ENCODE measurements around the gene NPAS3. TPM values are rescaled to one million over a fixed set of nuclear protein-coding genes. Genes with fewer than 3 reads are reported as not detected.

NPAS3 gene
- total RNA-seq, 1 donor from 2014 or later = 3.6 TPM

DNA sequence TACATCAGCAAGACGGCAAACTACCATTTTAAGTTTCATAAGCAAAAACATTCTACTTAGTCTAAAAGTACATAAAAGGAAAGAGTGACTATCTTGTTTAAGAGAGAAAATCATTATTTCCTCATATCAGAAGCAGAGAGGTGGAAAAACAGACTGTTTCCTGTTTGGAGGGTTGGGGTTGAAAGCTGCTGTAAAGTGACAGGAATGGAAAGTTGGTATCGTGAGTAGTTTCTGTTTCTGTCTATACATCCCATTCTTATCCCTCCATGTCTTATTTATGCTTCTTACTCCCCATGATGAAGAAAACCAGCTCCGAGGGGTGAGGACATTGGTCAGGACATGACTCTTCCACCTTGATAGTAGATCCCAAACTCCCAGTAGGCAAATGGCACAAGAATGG is 795.7 kb downstream of the NPAS3 start:
- DNase-seq (ENCODE audit: low spot score) = no peak

DNA sequence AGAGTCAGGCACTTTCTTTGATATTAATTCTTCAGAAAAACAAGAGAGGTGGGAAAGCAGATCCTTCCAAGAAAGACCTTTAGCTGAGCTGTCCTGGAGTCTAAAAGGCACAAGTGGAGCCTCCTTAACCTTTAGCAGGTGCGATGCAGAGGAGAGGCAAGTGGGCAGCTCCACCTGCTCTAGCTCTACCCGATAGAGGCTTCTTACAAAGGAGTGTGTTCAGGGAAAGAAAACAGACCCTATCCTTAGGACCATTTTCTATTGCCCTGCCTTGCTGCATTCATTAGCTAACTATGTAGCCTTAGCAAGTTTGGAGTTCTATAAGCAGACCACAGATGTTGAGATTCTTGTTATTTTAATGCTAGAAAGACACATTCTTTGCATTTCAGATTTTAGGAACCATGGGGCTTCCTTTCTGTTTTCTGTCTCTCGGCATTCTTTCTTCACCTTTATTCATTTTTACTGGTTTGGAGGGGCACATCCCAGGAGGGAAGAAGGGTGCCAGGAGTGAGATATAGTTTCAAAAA is 797.7 kb downstream of the NPAS3 start:
- DNase-seq (ENCODE audit: low spot score) = no peak

DNA sequence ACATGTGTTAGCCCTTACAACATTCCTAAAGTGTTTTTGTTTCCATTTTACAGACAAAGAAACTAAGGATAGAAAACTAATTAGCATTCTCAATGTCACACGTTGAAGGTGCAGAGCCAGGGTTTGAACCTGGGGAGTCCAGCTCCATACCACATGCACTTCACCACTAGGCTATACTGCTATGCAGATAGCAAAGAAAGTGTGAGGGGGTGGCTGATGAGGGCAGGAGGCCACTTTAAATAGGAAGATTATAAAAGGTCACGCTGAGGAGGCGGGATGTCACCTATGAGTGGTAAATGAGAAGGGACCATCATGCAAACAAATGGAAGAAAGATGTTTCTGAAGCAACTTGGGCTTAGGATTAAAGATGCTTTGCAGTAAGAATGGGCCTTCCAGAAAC is 798.3 kb downstream of the NPAS3 start:
- no peak for DNase-seq (ENCODE audit: low spot score)

DNA sequence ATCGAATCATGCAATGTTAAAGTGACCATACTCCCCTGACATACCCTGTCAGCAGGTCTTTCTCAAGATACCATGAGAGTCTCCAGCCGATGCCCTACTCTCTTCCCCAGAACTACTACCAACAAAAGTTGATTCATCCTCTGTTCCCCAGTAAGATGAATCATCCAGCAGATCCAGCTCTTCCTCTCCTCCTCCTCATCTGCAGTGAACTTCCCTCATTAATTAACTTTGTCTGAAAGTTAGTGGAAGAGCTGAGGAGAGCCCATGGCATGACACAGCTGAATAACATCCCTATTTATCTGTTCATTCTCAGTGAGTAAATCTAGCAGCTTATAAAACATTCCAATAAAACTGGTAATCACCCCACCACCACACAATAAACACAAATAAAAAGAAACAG is 798.8 kb downstream of the NPAS3 start:
- DNase-seq (ENCODE audit: low spot score) = no peak

DNA sequence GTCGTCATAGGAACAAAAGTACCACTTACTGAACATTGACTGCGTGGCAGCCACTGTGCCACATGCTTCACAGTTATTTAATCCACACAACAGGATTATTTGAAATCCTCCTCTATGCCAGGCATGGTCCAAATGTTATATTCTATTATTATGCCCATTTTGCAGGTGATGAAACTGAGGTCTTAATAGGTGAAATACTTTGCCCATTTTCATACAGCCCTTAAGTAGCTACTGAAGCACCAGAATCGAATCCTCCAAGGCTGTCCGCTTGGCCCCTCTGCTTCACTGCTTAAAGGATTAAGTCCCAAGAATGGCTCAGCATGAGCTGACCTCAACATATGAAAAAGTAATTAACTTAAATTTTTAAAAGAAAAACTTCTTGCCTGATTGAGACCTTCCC is 799.4 kb downstream of the NPAS3 start:
- no peak for DNase-seq (ENCODE audit: low spot score)

DNA sequence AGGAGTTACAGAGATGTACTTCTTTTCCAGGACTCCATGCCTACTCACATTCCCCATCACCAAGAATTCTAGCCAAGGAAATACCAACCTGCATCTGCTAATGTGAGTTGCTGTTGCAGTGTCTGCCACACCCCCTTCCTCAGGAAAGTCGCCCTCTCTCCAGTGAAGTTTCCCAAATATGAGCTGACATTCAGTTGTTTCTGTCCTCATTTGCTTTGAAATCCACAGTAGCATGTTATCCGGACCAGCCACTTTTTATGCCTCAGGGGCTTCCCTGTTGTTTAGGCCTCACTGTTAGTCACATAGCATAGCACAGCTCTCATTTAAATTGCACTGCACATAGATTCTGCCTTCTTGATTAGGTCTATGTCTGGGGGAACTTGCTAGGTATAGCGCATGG is 799.8 kb downstream of the NPAS3 start:
- DNase-seq (ENCODE audit: low spot score) = no peak

DNA sequence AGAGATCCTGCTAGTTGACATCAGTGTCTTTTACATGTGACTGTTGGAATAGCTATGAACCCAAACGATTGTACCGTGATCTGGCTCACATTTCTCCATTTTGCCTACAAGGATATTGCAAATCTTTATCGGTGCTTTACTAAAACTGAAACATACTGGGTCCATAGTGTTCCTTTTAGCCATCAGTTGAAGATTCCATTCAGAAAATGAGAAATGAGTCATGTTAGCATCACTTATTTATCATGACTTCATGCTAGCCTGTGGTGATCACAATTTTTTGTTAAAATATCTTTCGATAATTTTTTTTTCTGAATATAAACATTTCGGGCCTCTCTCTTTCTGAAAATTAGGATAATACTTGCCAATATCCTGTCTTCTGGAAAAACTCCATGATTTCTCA is 801.9 kb downstream of the NPAS3 start:
- DNase-seq (ENCODE audit: low spot score) = no peak

DNA sequence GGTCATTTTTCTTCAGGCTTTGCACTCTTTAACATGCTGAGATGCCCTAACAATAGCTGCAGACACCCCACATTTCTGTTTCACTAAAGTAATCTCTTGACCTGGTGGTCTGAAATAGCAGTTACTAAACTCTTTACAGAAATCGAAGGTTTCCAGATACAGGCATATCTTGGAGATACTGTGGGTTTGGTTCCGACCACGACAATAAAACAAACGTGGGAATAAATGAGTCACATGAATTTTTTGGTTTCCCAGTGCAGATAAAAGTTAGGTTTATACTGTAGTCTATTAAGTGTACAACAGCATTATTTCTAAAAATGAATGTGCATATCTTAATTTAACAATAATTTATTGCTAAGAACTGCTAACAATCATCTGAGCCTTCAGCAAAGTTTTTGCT is 803.5 kb downstream of the NPAS3 start:
- DNase-seq (ENCODE audit: low spot score) = no peak

DNA sequence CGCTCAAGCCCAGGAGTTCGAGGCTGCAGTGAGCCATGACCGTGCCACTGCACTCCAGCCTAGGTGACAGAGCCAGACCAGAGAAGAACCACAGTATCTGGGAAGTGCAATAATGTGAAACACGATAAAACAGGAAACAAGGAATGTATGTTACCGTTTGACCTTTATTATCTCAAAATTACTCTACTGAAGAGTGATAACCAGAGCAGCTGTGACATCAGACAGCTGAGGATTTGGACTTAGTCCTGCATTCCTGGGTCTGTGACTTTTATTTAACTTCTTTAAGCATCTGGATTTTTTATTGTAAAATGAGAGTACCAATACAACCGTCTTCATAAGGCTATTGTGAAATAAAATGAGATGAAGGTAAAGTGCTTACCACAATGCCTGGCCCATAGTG is 806.5 kb downstream of the NPAS3 start:
- DNase-seq (ENCODE audit: low spot score) = no peak

DNA sequence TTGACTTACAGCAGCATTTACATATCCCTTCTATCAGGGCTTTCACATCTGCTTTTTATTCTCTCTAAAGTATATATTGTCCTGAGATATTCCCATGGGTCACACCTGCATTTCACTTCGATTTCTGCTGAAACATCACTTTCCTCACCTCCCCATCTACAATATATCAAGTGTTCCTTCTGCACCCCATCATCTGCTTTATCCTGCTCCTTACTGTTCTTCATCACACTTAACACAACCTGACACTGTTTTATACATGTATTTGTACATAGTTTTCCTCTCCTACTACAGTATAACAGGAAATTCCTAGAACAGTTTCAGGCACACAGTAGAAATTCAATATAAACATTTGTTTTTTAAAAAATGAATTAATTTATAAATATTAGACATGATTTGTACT is 809.1 kb downstream of the NPAS3 start:
- no peak for DNase-seq (ENCODE audit: low spot score)

DNA sequence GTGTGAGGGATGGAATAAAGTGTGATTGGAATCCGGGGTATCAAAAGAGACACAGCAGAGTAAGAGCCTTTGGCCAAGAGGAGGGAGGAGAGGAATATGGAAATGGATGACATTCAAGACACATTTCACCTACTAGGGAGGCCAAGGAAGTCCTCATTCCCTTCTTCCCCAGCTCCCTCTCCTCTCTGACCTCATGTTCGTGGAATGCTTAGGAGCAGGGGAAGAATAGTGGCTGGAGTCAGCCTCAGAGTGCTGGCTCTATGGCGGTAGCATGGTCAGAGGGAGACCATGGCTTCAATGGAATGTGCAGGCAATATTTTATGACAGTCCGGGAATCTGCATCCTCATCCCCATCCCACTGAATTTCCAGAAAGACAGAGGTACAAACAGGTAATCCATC is 815.6 kb downstream of the NPAS3 start:
- no peak for DNase-seq (ENCODE audit: low spot score)

DNA sequence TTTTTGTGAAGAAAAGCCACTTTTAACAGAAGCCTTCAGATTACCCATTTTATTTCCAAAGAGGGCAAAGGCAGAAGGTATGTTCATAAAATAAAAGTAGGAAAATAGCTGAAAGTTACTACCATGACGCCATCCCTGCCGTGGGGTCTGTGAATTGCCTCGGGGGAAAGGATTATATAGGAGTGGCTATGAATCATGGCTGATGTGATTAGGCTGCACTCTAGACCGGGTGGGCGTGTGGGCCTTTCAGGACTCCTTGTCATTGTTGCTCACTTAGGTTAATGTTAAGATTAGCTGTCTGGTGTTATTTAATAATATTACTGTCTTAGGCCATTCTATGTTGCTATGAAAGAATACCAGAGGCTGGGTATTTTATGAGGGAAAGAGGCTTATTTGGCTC is 816.7 kb downstream of the NPAS3 start:
- no peak for DNase-seq (ENCODE audit: low spot score)

DNA sequence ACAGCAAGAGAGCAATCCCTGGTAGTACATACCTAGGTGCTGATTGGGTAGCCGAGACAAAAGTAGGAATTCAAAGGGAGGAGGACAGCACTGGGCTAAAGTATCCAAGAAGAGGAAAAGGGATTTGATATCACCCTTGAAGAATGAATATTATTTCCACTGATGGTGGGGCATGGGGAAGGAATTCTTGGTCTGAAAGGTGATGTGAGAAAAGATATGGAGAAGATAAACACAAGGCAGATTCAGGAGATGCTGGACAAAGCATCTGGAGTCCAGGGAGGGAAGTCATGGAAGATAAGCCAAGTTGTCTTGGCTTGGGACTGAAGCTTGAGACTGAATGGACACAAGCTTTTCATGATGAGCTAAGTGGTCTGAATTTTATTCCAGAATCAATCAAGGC is 818.2 kb downstream of the NPAS3 start:
- DNase-seq (ENCODE audit: low spot score) = no peak

DNA sequence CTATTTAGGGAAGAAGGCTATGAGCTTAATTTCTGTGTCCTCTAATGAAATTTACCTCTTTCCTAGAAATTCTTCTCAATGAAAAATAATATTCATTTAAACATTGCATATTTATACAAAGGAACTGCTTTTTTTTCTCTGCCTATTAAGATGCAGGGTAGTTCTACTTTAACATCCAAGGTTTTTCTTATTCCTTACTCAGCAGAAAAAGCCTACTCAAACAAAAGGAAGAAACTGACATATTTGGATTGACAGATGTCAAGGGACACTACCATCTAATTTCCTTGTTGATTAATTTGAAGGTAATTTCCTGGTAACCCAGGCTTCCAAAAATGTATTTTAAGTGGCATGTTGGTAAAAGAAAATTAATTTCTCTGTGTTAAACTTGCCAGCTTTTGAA is 819.9 kb downstream of the NPAS3 start:
- no peak for DNase-seq (ENCODE audit: low spot score)

DNA sequence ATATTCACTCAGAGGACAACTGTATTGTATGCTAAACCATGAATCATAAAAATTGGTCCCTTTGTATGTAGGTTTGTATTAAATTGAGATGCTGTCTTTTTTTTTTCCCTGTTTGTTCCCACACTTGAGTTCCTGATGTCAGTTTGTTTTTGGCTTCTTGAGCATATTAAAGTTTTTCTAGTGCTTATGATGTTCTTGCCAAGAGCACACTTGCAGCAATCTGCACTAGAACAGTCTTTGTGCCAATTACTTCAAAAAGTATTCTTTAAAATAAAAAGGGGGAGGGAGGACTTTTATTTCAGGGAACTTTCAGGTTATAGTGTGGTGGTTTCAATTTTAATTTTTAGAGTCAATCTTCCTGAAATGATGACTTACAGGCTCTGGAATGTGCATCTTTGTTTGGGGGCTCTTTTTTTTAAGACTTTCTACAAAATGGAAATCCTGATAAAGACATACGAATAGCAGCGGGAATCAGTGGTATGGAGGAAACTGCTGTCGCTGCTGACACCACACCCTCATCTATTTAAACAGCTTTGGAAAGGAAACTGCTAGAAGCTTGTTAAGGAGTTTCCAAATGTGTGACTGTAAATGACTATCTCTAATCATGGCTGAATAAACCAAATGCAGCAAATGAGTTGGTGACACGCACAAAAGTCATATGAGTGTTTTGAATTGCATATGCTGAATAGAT is 823.6 kb downstream of the NPAS3 start:
- no peak for DNase-seq (ENCODE audit: low spot score)

DNA sequence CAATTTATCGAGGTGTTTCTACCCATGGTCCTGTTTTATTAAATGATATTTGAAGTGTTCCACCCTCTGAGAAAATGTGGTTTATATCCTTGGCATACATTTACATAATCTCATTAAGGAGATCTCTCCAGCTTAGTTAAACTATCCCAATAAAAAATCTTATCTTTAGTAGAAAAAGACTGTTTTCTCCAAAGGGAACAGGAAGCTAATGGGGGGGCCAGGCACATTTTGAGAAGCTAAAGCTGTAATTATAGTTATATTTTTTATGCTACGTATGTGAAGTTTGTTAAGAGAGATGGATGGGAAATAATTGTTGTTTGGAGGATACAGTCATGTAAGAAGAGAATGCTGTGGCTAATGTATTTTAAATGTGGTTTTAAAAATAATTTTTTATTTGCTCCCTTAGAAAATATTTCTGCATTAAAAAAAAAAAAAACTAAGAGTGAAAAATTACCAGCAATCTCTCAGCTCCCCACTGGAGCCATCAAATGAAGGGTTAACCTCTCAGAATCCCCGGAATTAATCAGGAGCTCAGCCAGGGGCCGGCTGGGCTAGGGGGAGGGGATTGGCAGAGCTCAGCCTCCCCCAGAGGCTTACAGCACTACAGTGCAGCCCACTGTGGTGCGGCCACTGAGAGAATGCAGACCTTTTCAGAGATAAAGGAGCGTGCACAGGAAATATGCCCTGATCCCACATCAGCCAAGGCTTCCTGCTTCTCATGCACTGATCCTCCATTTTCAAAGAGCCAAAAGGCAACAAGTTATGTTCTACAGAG is 826.4 kb downstream of the NPAS3 start:
- DNase-seq (ENCODE audit: low spot score) = no peak

DNA sequence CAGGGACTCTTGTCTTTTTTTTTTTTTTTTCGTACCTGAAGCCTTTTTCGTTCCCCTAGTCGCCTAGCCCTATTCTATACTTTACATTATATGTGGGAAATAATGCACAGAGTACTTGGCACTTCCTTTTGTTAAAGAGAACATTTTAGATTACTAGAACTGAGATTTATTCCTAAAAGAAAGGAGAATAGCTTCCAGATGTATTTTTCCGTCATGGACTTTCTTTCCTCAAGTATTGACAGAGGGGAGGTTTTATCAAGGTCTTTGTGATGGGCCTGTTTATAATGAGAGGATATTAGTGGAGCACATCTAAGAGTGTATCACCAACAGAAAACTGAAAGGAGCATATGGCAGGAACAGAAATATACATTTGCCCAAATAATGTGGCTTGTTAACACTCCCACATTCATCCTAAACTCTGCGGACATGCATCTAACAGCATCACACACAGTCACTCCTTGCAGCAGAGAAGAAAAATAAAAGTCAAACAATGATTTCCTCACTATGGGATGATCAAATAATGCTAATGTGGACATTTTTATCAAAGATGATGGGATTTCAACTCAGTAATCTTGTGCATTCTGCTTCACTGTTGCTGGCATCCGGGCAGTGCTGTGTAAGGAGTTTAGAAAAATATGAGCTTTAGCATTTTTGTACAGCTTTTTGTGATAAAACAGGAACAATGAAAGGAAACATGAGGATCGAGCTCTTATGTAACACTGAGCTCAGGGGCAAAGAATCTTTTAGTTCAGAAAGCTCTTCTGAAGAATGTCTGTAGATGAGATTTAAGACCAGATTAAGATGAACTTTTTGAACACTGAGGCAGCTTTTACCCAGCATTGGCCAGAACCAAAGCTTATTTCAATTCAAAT is 829.1 kb downstream of the NPAS3 start:
- no peak for DNase-seq (ENCODE audit: low spot score)

DNA sequence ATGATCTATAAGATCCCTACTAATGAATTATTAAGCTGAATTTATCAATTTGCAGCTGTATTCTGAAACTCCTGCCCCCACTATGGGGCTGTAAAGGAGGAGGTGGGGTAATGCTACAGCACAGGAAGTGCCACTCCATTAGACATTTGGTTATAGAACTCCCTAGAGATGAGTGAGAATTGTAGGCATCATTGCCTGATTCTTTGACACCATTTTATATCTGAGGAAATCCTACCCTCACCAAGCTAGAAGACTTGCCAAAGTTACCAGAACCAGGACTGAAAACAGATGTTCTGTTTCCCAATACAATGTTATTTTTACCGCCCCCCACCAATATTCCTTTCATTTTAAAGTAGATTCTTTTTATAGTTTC is 829.8 kb downstream of the NPAS3 start:
- no peak for DNase-seq (ENCODE audit: low spot score)

DNA sequence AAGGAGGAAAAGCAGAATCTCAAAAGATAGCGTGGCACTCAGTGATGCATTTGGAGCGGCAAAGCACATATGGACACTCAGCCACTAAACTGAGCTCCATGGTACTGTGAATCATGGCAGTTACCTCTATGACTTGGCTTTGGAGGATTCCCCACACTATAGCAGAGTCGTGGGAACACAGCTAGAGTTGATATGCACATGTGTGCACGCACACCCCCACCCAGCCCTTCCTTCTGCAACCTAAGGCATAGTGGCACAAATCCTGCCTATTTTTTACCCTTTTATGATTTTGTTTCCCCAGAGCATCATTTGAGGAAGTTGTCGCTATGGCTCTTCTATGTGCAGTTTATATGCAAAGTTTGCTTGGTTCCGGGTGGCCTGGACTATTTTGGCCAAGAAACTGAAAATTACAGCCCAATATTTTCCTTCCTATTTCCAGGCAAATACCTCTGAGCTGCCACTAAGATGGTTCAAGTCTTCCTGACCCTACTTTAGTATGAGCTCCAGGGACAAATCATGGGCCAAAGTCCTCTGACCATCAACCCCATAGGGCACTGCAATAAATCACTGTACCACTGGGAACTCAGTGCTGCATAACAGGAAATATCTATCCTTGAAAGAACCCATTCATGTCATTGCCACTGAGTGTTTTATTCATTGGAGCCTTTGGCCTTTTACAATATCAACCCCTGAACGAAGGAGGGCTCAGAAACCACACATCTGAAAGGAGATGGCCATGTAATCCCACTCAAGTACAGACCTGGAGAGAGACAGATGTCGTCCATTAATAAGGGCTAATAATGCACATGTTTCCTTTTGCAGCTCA is 834.7 kb downstream of the NPAS3 start:
- DNase-seq (ENCODE audit: low spot score) = no peak

DNA sequence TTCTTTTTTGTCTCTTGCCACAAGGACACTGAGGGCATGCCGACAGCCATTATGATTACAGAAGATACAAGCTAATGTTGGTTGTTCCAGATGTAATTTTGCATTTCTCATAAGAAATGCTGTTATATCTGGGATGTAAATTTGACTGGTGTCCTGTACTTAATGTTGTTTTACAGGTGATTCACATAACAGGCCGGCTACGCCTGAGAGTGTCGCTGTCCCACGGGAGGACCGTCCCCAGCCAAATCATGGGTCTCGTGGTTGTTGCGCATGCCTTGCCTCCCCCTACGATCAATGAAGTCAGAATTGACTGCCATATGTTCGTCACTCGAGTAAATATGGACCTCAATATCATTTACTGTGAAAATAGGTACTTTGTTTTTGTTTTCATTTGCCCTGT is 835.5 kb downstream of the NPAS3 start:
- DNase-seq (ENCODE audit: low spot score) = no peak
